ENCODE measurements around the gene SEMA3G. TPM values are rescaled to one million over a fixed set of nuclear protein-coding genes. Genes with fewer than 3 reads are reported as not detected.
A peak's percentile ranks its signal among the peaks of the same experiment; 100 is the strongest.

Gene SEMA3G
- total and polyA plus RNA-seq, 11 donors = 11.4 to 29.0 (median 14.4) TPM

DNA sequence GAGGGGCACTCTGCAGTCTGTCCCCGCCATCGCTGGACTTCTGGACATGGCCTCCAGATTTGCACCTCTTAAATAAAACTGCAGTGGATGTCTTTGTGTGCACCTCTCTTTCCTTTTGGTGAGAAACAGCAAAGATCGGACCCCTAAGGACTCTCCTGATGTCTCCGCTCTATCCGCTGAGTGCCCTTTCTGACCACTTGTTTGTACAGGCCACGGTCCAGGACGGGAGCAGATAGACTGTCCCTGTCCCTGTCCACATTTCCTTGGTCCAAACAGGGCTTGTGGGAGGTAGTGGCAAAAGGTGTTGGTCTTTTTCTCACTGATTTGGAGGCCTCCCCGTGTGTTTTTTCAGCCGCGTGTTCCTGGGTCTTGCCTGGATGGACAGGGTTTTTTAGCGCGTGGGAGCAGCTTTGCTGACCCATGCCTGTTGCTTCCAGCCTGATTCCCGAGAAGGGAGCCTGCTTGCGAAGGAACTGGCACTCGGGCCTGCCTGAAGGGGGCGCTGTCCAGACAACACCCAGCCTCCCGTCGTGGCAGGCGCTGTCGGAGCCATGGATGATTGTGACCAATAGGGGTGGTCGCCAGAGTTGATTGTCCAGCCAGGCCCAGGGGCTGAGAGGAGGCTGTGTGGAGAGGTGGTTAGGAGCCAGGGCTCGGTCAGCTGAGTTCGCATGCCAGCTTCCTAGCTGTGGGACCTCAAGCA is 37.1 kb upstream of the SEMA3G start:
- no peak for ATAC-seq
- intact Hi-C loops (cut with DNase I) = loop anchor here in 4 of 10 donors (5.0 kb wide), 4 partner anchors 45 to 205 kb away; partner anchors contain the start of genes GNL3 (in 1 of the 4), NT5DC2 (in 1 of the 4), PBRM1 (in 1 of the 4) and UQCC5 (in 1 of the 4)
- H3K9me3 ChIP-seq = no peaks in the 10 kb centered on the region
- peaks cover 2 to 91% (median 76%) of the 10 kb centered on the region in 9 donors for H3K36me3 ChIP-seq
- H3K27ac ChIP-seq = no peak overlapping the region
- H3K4me1 ChIP-seq = peaks cover 5 to 37% (median 24%) of the 10 kb centered on the region in 12 donors
- DNase-seq = peak in 2 of 5 donors; percentile 40 to 60
- no peak overlapping the region for H3K4me3 ChIP-seq
- no peaks in the 10 kb centered on the region for H3K27me3 ChIP-seq
- peak in 9 of 12 donors; percentile 17 to 47 (median 34) for TF ChIP-seq CTCF (IDR thresholded peaks at IDR 0.05)
- no peak for TF ChIP-seq POLR2A (IDR thresholded peaks at IDR 0.05)
- 84 to 86% (median 85%) methylated on average over 23 of the region's 23 CpGs for WGBS, 4 donors

DNA sequence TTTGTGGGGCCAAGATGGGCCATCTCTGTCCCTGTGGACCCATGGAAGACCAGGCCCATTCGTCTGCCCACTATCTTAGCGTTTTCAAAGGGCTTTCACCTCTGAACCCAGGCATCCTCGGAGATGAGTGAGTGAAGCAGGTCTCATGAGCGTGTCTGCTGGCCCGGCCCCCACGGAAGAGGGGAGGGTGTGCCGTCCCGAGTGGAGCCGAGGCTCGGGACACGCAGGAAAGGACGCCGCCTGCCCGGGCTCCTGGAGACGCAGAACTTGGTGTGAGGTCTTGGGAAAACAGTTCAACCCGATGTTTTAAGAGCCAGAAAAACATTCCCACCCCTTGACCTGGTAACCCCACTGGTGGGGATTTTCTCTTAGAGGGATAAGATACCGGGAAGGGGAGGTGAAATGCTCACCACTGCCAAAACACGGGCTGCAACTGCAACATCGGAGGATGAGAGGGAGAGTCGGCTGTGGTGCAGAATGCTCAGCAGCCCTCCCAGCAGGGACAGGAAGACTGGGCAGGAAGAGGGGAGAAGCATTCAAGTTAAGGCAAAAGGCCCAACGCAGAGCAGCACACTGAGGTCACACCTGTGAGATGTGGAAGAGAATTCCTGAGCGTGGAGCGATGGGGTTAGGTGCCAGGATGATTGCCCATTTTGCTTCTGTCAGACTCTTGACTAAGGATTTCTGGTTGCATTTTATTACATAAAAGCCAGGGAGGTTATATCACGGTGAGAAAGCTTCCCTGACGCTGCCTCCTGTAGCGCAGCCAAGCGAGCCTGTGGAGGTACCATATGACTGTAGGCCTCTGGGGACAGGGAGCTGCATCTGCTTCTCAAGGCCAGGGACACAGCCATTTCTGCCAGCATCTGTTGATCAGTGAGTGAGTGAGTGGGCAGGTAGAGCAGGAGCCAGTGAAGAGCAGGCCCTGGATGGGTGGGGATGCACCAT is 36.1 kb upstream of the SEMA3G start:
- Histone ChIP-seq H3K36me3 (peaks cover 2 to 91% (median 76%) of the 10 kb centered on the region in 9 donors), H3K4me3 (no peak overlapping the region), H3K27me3 (no peaks in the 10 kb centered on the region), H3K9me3 (no peaks in the 10 kb centered on the region), H3K27ac (no peak overlapping the region), H3K4me1 (peaks cover 5 to 44% (median 24%) of the 10 kb centered on the region in 12 donors)
- ATAC-seq (no peak), DNase-seq (peak in 2 of 5 donors; percentile 31 to 47)
- TF ChIP-seq CTCF (IDR thresholded peaks at IDR 0.05) (no peak), POLR2A (IDR thresholded peaks at IDR 0.05) (no peak)
- 81 to 86% (median 83%) methylated on average over 27 of the region's 27 CpGs for WGBS, 4 donors
- intact Hi-C loops (cut with DNase I) = loop anchor here in 4 of 10 donors (5.0 kb wide), 4 partner anchors 46 to 206 kb away; partner anchors contain the start of genes GNL3 (in 1 of the 4), NT5DC2 (in 1 of the 4), PBRM1 (in 1 of the 4) and UQCC5 (in 1 of the 4)

DNA sequence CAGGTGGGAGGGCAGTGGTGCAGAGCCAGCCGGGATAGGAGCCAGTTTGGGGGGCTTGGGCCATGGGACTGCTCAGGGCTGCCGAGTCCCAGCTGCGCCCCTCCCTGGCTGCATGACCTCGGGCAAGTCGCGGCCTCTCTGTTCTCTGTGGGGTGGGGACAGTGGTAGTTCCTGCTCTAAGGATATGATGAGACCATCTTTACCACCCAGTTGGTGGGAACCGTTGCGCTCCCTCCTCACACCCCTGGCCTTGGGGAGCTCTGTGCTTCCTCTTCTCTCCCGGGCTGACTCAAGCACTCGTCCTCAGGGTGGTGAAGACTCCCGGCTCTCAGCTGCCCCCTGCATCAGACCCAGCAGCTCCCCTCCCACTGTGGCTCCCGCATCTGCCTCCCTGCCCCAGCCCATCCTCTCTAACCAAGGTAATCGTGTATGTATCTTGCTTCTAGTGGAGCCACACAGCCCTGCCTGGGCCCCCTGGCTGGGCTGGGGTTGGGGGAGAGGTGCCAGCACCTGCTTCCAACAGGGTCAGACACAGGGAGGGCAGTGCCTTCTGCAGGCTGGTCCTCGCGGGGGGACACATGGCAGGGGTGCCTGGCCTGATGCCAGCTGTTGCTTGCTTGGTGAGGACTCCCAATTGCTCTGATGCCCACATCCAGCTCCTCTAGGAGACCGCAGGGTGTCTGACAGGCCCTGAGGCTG is 35.1 kb upstream of the SEMA3G start:
- H3K4me3 ChIP-seq = peak overlapping the region in 1 of 12 donors; percentile 5
- no peak for TF ChIP-seq CTCF (IDR thresholded peaks at IDR 0.05)
- peaks cover 2 to 91% (median 81%) of the 10 kb centered on the region in 9 donors for H3K36me3 ChIP-seq
- peak in 2 of 5 donors; percentile 19 to 61 for DNase-seq
- no peaks in the 10 kb centered on the region for H3K27me3 ChIP-seq
- intact Hi-C loops (cut with DNase I) = loop anchor here in 7 of 10 donors (5.0 to 10.0 kb wide), 5 partner anchors 47 to 207 kb away; partner anchors contain the start of genes GNL3 (in 5 of the 7), PBRM1 (in 5 of the 7), NT5DC2 (in 1 of the 7) and UQCC5 (in 1 of the 7)
- H3K27ac ChIP-seq = peak overlapping the region in 1 of 12 donors; percentile 10
- H3K4me1 ChIP-seq = peaks cover 5 to 50% (median 20%) of the 10 kb centered on the region in 12 donors
- WGBS, 4 donors = 80 to 90% (median 86%) methylated on average over 14 to 16 of the region's 16 CpGs
- ATAC-seq = no peak
- H3K9me3 ChIP-seq = no peaks in the 10 kb centered on the region

Measured in heart left ventricle (tissue), 16 donors.